Activated CD4-positive, CD25-positive, alpha-beta regulatory T cell (primary cell): ENCODE results near the gene ANKRD45.
"Not testable (repeated sequence)": the region's sequence is repeated elsewhere in the genome, so short reads cannot be mapped to it uniquely, and the experiment has no call there.

Experiments used
- DNase-seq, 4 experiments: peaks; one replicate each; lab custom pipeline; 2025; lab: John Stamatoyannopoulos, UW

ANKRD45 gene

GRCh38 chr1:173669491-173669941 is at the start of gene ANKRD45:
Gene ANKRD45 (minus strand): TSS chr1:173669851. CDS start chr1:173659418, 10,433 bp downstream.
- DNase-seq: peak in 1 of 4 experiments; percentile 2

GRCh38 chr1:173717238-173717637 is 47.6 kb upstream of the ANKRD45 start:
- no peak for DNase-seq

- no peak for DNase-seq
Observed at GRCh38 chr1:173715538-173715844, 45.8 kb upstream of the ANKRD45 start.

GRCh38 chr1:173714759-173715537 is 45.3 kb upstream of the ANKRD45 start, which contains the start of gene KLHL20:
Gene KLHL20 (plus strand): TSS chr1:173714981. CDS start chr1:173716044, 1,063 bp downstream.
- peak; percentile 63 to 71 (median 68) for DNase-seq

- DNase-seq: no peak
Observed at GRCh38 chr1:173714441-173714758, 44.7 kb upstream of the ANKRD45 start.

GRCh38 chr1:173708787-173709186 is 39.1 kb upstream of the ANKRD45 start:
- DNase-seq: no peak

- DNase-seq: no peak
Observed at GRCh38 chr1:173705117-173705516, 35.5 kb upstream of the ANKRD45 start.

- DNase-seq: no peak
Observed at GRCh38 chr1:173702736-173703135, 33.1 kb upstream of the ANKRD45 start.

GRCh38 chr1:173701299-173701698 is 31.6 kb upstream of the ANKRD45 start:
- DNase-seq: not testable (repeated sequence)

GRCh38 chr1:173693238-173693637 is 23.6 kb upstream of the ANKRD45 start:
- no peak for DNase-seq

GRCh38 chr1:173688300-173688699 is 18.6 kb upstream of the ANKRD45 start:
- no peak for DNase-seq

GRCh38 chr1:173685121-173685520 is 15.5 kb upstream of the ANKRD45 start:
- not testable (repeated sequence) for DNase-seq

- not testable (repeated sequence) for DNase-seq
Observed at GRCh38 chr1:173683838-173684237, 14.2 kb upstream of the ANKRD45 start.

- no peak for DNase-seq
Observed at GRCh38 chr1:173682184-173682583, 12.5 kb upstream of the ANKRD45 start.

GRCh38 chr1:173680152-173680551 is 10.5 kb upstream of the ANKRD45 start:
- not testable (repeated sequence) for DNase-seq

GRCh38 chr1:173674496-173674895 is 4.8 kb upstream of the ANKRD45 start:
- not testable (repeated sequence) for DNase-seq

- no peak for DNase-seq
Observed at GRCh38 chr1:173666646-173667045, 3.0 kb downstream of the ANKRD45 start.

- no peak for DNase-seq
Observed at GRCh38 chr1:173663159-173663558, 6.5 kb downstream of the ANKRD45 start.

- DNase-seq: no peak
Observed at GRCh38 chr1:173661763-173662162, 7.9 kb downstream of the ANKRD45 start.

- no peak for DNase-seq
Observed at GRCh38 chr1:173661271-173661670, 8.4 kb downstream of the ANKRD45 start.

GRCh38 chr1:173660306-173660705 is 9.3 kb downstream of the ANKRD45 start:
- no peak for DNase-seq

GRCh38 chr1:173648880-173649605 is 20.6 kb downstream of the ANKRD45 start:
- DNase-seq: no peak

- no peak for DNase-seq
Observed at GRCh38 chr1:173646656-173647055, 23.0 kb downstream of the ANKRD45 start.
